Left lung (tissue), 10 donors: Measurements from ENCODE around the gene DIP2A. TPM values are rescaled to one million over a fixed set of nuclear protein-coding genes. Genes with fewer than 3 reads are reported as not detected.

ENCODE experiments used
- ATAC-seq: fragments of 200-7000 bp; cut with Tn5 transposase; one replicate; pipeline ENCODE4 v1.9.1; 2020; ENCODE audit warnings: moderate library complexity
- DNase-seq, 4 donors: peaks; one replicate each; pipeline ENCODE4 v3.0.0-alpha.2; 2013 to 2020
- H3K27ac ChIP-seq, 2 donors: fragments of 200-600 bp; sonication (generic) in 1 of 2; one replicate each; pipeline versions ENCODE4 v1.5.0 to v1.8.0; 2020 to 2021
- H3K27me3 ChIP-seq, 2 donors: fragments of 200-600 bp; sonication (generic) in 1 of 2; one replicate each; pipeline versions ENCODE4 v1.5.0 to v1.8.0; 2020 to 2021
- H3K36me3 ChIP-seq, 2 donors: fragments of 200-600 bp; sonication (generic) in 1 of 2; one replicate each; pipeline versions ENCODE4 v1.5.0 to v1.8.0; 2020 to 2021
- H3K4me1 ChIP-seq, 2 donors: fragments of 200-600 bp; one replicate each; pipeline ENCODE4 v1.8.0; 2021
- H3K4me3 ChIP-seq, 2 donors: fragments of 200-600 bp; sonication (generic) in 1 of 2; one replicate each; pipeline versions ENCODE4 v1.5.0 to v1.8.0; 2020 to 2021; ENCODE audit warnings: mild to moderate bottlenecking in 1 of 2
- H3K9me3 ChIP-seq, 2 donors: fragments of 200-600 bp; sonication (generic) in 1 of 2; one replicate each; pipeline versions ENCODE4 v1.5.0 to v1.8.0; 2020 to 2021
- CTCF ChIP-seq, 2 donors: fragments of 200-600 bp; sonication (generic) in 1 of 2; IDR thresholded peaks; one replicate each; pipeline versions ENCODE4 v1.5.0 to v1.8.0; 2021; ENCODE audit warnings: antibody characterized with exemption in 2 of 2
- intact Hi-C, 2 donors: fragments of 100-400 bp; cut with DNase I; formaldehyde crosslinking; loops; one replicate each; pipeline versions ENCODE4 v1.11.2 to v1.14.2; 2022
- polyA plus RNA-seq, 6 donors: library from polyadenylated mRNA; unstranded; fragments of 120-200 nt; gene quantifications; one replicate each; pipeline ENCODE4 v1.2.1, GENCODE V29; 2013; ENCODE audit not compliant: insufficient read length in 6 of 6
- total RNA-seq, 2 donors: library from RNA; stranded (reverse); fragmentation: NEBNext Ultra II Directional; extraction: Animal tissue kit (Norgen Biotek cat#: 25700); gene quantifications; one replicate each; pipeline ENCODE4 v1.2.1, GENCODE V29; 2021
- donor health status: DM: no; HTN: yes; CAD: no.
- donor health status: DM: no; HTN: no; CAD: no.

The DIP2A gene
- total and polyA plus RNA-seq, 8 donors, result 31.5 to 75.3 (median 62.6) TPM

- no peaks in the 10 kb centered on the region for H3K27me3 ChIP-seq
- ATAC-seq (no peak), DNase-seq (no peak)
- H3K27ac ChIP-seq, result no peak overlapping the region
- H3K9me3 ChIP-seq, result no peaks in the 10 kb centered on the region
- H3K4me1 ChIP-seq, result no peaks in the 10 kb centered on the region
- TF ChIP-seq CTCF (IDR thresholded peaks at IDR 0.05), result no peak
- H3K4me3 ChIP-seq, result no peak overlapping the region
- intact Hi-C loops, result no loop called here
- H3K36me3 ChIP-seq, result peaks cover 0 to 88% of the 10 kb centered on the region in 2 donors
Measured at GRCh38 chr21:46556802-46557201, 98.1 kb downstream of the DIP2A start.

- no peak for ATAC-seq
- Histone ChIP-seq H3K36me3 (peaks cover 0 to 92% of the 10 kb centered on the region in 2 donors), H3K4me3 (no peak overlapping the region), H3K9me3 (no peaks in the 10 kb centered on the region), H3K27me3 (no peaks in the 10 kb centered on the region), H3K4me1 (no peaks in the 10 kb centered on the region), H3K27ac (no peak overlapping the region)
- DNase-seq, result no peak
- intact Hi-C loops, result no loop called here
- TF ChIP-seq CTCF (IDR thresholded peaks at IDR 0.05), result no peak
Measured at GRCh38 chr21:46557469-46557868, 98.8 kb downstream of the DIP2A start.

- TF ChIP-seq CTCF (IDR thresholded peaks at IDR 0.05), result no peak
- DNase-seq, result no peak
Measured at GRCh38 chr21:46557919-46558392, 99.3 kb downstream of the DIP2A start.

GRCh38 chr21:46559291-46559983, 100.7 kb downstream of the DIP2A start:
- no peak for TF ChIP-seq CTCF (IDR thresholded peaks at IDR 0.05)
- DNase-seq, result no peak
- no peaks in the 10 kb centered on the region for H3K27me3 ChIP-seq
- no peak for ATAC-seq
- no peak overlapping the region for H3K4me3 ChIP-seq
- peaks cover 0 to 99% of the 10 kb centered on the region in 2 donors for H3K36me3 ChIP-seq
- H3K9me3 ChIP-seq, result no peaks in the 10 kb centered on the region
- intact Hi-C loops, result no loop called here
- peak overlapping the region in 1 of 2 donors; percentile 61 for H3K27ac ChIP-seq
- H3K4me1 ChIP-seq, result no peaks in the 10 kb centered on the region

More at GRCh38 chr21:46557919-46558392, 99.3 kb downstream of the DIP2A start:
- Histone ChIP-seq H3K36me3 (peaks cover 0 to 97% of the 10 kb centered on the region in 2 donors), H3K27ac (no peak overlapping the region), H3K27me3 (no peaks in the 10 kb centered on the region), H3K4me3 (no peak overlapping the region), H3K4me1 (no peaks in the 10 kb centered on the region), H3K9me3 (no peaks in the 10 kb centered on the region)
- ATAC-seq, result no peak
- intact Hi-C loops, result no loop called here

- Histone ChIP-seq H3K27me3 (no peaks in the 10 kb centered on the region), H3K27ac (no peak overlapping the region), H3K9me3 (no peaks in the 10 kb centered on the region), H3K4me1 (no peaks in the 10 kb centered on the region), H3K36me3 (peaks cover 0 to 99% of the 10 kb centered on the region in 2 donors), H3K4me3 (no peak overlapping the region)
- no peak for TF ChIP-seq CTCF (IDR thresholded peaks at IDR 0.05)
- ATAC-seq (no peak), DNase-seq (no peak)
- intact Hi-C loops, result no loop called here
Measured at GRCh38 chr21:46560568-46561444, 102.1 kb downstream of the DIP2A start.
